Heart left ventricle (tissue), 13 donors: ENCODE data around the gene COBL.

ENCODE experiments used
- POLR2A ChIP-seq, 2 donors: fragments of 450-650 bp; IDR thresholded peaks; one replicate each; pipeline ENCODE4 v1.6.1; 2017; ENCODE audit warnings: antibody characterized with exemption in 2 of 2, mild to moderate bottlenecking in 2 of 2, moderate library complexity in 2 of 2
- TF ChIP-seq, protein P1 (sequence below), 12 donors: fragments of 200-600 bp; sonication (generic) in 4 of 12; IDR thresholded peaks; one replicate each; pipeline versions ENCODE4 v1.5.0 to v1.8.0; 2018 to 2022; ENCODE audit warnings: antibody characterized with exemption in 12 of 12, mild to moderate bottlenecking in 5 of 12
- donor health status: ischemic (EF 13 %, LVEDD 7.1; RV severe dilation, severe dysfunction).
- donor health status: DM: no; HTN: yes; CAD: no.
- donor health status: DM: no; HTN: no; CAD: no.
- donor health status: ischemic (EF 25% LVEDD 6.9; RV normal size, moderate dysfunction).
- donor health status: ischemic (EF 25% LVEDD 5.7; RV mildly dilated, moderate dysfunction).
- donor health status: ischemic (EF 35%, LVEDD 5.7; RV mildly dilated, moderate dysfunction).
- donor health status: nonischemic (EF 11% LVEDD 7.7; RV severe dilation, severe dysfunction).
- donor health status: DM: yes; HTN: yes; CAD: no.
- donor health status: PGD.
- donor health status: ischemic (EF 29% LVEDD 5.4; RV normal size, mild dysfunction).
- donor health status: nonischemic (EF 23%, LVEDD 6.1; RV moderate dilation, normal function).

DNA sequence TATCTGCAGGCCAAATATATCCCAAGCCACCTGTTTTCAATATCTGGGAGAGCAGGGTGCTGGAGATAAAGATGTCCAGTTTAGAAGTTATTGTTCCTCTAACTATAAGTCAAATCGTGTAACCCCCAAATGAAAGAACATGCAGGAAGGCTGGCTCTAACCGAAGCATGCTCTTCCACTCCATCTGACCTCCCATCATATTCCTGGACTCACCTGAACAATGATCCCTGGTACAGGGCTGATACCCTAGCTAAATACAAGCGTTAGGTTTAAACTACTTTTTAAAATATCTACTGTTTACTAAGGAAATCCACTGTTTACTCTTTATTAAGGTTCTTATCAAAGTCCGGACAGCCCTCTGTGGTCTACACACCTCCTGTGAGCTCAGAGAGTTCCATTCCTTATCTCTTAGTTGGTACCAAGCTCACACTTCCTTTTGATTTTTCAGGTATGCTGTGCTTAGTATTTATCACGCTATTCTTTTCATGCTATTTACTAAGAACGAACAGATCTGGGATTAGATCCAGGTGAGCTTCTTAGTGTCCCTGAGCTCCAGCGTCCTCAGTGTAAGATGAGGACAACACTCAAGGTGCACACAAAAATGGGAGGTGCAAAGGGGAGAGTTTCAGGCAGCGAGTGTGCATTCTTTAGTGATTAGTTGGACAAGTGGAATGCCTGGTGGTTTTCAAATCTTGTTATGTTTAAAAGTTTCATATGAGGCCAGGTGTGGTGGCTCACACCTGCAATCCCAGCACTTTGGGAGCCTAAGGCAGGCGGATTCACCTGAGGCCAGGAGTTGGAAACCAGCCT, 23.6 kb upstream of the COBL start:
- TF ChIP-seq, protein P1, sequence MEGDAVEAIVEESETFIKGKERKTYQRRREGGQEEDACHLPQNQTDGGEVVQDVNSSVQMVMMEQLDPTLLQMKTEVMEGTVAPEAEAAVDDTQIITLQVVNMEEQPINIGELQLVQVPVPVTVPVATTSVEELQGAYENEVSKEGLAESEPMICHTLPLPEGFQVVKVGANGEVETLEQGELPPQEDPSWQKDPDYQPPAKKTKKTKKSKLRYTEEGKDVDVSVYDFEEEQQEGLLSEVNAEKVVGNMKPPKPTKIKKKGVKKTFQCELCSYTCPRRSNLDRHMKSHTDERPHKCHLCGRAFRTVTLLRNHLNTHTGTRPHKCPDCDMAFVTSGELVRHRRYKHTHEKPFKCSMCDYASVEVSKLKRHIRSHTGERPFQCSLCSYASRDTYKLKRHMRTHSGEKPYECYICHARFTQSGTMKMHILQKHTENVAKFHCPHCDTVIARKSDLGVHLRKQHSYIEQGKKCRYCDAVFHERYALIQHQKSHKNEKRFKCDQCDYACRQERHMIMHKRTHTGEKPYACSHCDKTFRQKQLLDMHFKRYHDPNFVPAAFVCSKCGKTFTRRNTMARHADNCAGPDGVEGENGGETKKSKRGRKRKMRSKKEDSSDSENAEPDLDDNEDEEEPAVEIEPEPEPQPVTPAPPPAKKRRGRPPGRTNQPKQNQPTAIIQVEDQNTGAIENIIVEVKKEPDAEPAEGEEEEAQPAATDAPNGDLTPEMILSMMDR (IDR thresholded peaks at IDR 0.05): no peak
- TF ChIP-seq POLR2A (IDR thresholded peaks at IDR 0.05): no peak
